K562 (cell line): ENCODE data around the gene ZBTB39. TPM values are rescaled to one million over a fixed set of nuclear protein-coding genes. Genes with fewer than 3 reads are reported as not detected.

Experiments used
- ATAC-seq: fragments of 200-7000 bp; cut with Tn5 transposase; 3 replicates; pipeline ENCODE4 v1.9.1; 2020; ENCODE audit warnings: moderate library complexity
- BruUV-seq: library from RNA; stranded (reverse); fragments of 400-500 nt; replicated peaks from 2 replicates; lab custom pipeline; 2021; lab: Mats Ljungman, UMichigan
- CTCF ChIA-PET: fragments of 300-600 bp; formaldehyde crosslinking; extraction: SDS; loops from one replicate; lab custom pipeline; 2021; ENCODE audit warnings: low intra/inter-chr PET ratio; lab: Yijun Ruan, JAX
- POLR2A ChIA-PET: fragments of 300-600, 350-650 bp; sonication (Branson Sonifier 250); formaldehyde crosslinking; extraction: SDS; loops from one replicate; lab custom pipeline; 2021; ENCODE audit warnings: antibody characterized with exemption, inconsistent platforms; lab: Yijun Ruan, JAX
- DNase-seq, 4 experiments: peaks; one replicate each; pipeline versions ENCODE4 v3.0.0 to v3.0.0-alpha.2; 2011 to 2018; ENCODE audit warnings: low spot score in 3 of 4, mixed read lengths in 3 of 4; ENCODE audit errors: extremely low read depth in 1 of 4
- FAIRE-seq: peaks from 2 replicates; lab custom pipeline; 2011; peaks lifted over from hg19 to GRCh38; lab: Jason Lieb, UNC
- H2AFZ ChIP-seq: 2 replicates; pipeline ENCODE4 v1.6.0; 2011; ENCODE audit warnings: low read depth, low read length, control low read depth, inconsistent platforms
- H3K27ac ChIP-seq: fragments of 200-600 bp; 3 replicates; pipeline ENCODE4 v1.8.0; 2011; ENCODE audit warnings: low read depth, mild to moderate bottlenecking, control low read depth, inconsistent platforms, low read length, moderate library complexity, mixed read lengths; ENCODE audit errors: extremely low read depth
- H3K27me3 ChIP-seq, 2 experiments: fragments of 300-600 bp in 1 of 2; 2 replicates in 1 of 2; 3 replicates in 1 of 2; pipeline versions ENCODE4 v1.6.0 to v1.8.0; 2011; ENCODE audit warnings: inconsistent platforms in 2 of 2, low read length in 2 of 2, mild to moderate bottlenecking in 1 of 2, mixed read lengths in 1 of 2, moderate library complexity in 1 of 2; ENCODE audit not compliant: control insufficient read depth in 2 of 2, insufficient read depth in 2 of 2
- H3K36me3 ChIP-seq: fragments of 300-600 bp; 3 replicates; pipeline ENCODE4 v1.8.0; 2011; ENCODE audit warnings: mild to moderate bottlenecking, low read length, inconsistent platforms; ENCODE audit not compliant: control insufficient read depth, insufficient read depth
- H3K4me1 ChIP-seq, 2 experiments: fragments of 200-600 bp in 1 of 2; replicated peaks in 1 of 2; 2 replicates in 1 of 2; 3 replicates in 1 of 2; pipeline versions ENCODE4 v1.5.1 to v1.8.0; 2011; ENCODE audit warnings: inconsistent platforms in 2 of 2, low read length in 2 of 2, mild to moderate bottlenecking in 1 of 2, mixed read lengths in 1 of 2, moderate library complexity in 1 of 2; ENCODE audit not compliant: control insufficient read depth in 2 of 2, insufficient read depth in 2 of 2
- H3K4me2 ChIP-seq: 2 replicates; pipeline ENCODE4 v1.6.1; 2011; ENCODE audit warnings: low read length, control low read depth, inconsistent platforms, mixed read lengths; ENCODE audit not compliant: insufficient read depth
- H3K4me3 ChIP-seq: fragments of 200-600 bp; sonication (generic), shearing (Covaris generic); 2 replicates; pipeline ENCODE4 v1.5.1; 2016; ENCODE audit warnings: control low read depth, inconsistent platforms
- H3K79me2 ChIP-seq: fragments of 200-600 bp; 3 replicates; pipeline ENCODE4 v1.8.0; 2011; ENCODE audit warnings: low read length, inconsistent platforms; ENCODE audit not compliant: control insufficient read depth, insufficient read depth
- H3K9ac ChIP-seq, 2 experiments: 2 replicates each; pipeline versions ENCODE4 v1.6.0 to v1.6.1; 2011; ENCODE audit warnings: low read depth in 2 of 2, low read length in 2 of 2, control low read depth in 1 of 2, inconsistent platforms in 1 of 2, mild to moderate bottlenecking in 1 of 2, mixed read lengths in 1 of 2; ENCODE audit not compliant: insufficient read depth in 1 of 2
- H3K9me1 ChIP-seq: one replicate; pipeline ENCODE4 v1.6.0; 2011; ENCODE audit warnings: inconsistent platforms, mild to moderate bottlenecking, low read length, moderate library complexity; ENCODE audit not compliant: control insufficient read depth, insufficient read depth
- H3K9me3 ChIP-seq: replicated peaks from 2 replicates; pipeline ENCODE4 v1.5.1; 2011; ENCODE audit warnings: low read depth, low read length, inconsistent platforms; ENCODE audit not compliant: control insufficient read depth, insufficient read depth
- H4K20me1 ChIP-seq: replicated peaks from 2 replicates; pipeline ENCODE4 v1.6.1; 2011; ENCODE audit warnings: low read length, inconsistent platforms, mixed read lengths; ENCODE audit not compliant: control insufficient read depth, insufficient read depth
- CREBBP ChIP-seq: IDR thresholded peaks from one replicate; pipeline ENCODE4 v1.6.1; 2012; ENCODE audit warnings: low read depth, mild to moderate bottlenecking, control low read depth, inconsistent platforms, low read length
- EHMT2 ChIP-seq: fragments of 450-650 bp; IDR thresholded peaks from 2 replicates; pipeline ENCODE4 v1.6.1; 2018; ENCODE audit warnings: antibody characterized with exemption
- MYC ChIP-seq, 2 experiments: fragments of 250-450 bp in 1 of 2; sonication (Bioruptor Pico) in 1 of 2; IDR thresholded peaks; 2 replicates each; pipeline versions ENCODE4 v1.5.1 to v1.6.1; 2012 to 2021; ENCODE audit warnings: low read depth in 2 of 2, borderline replicate concordance in 1 of 2, improper control_type of control experiment in 1 of 2, low read length in 1 of 2, mild to moderate bottlenecking in 1 of 2, moderate library complexity in 1 of 2
- SIN3B ChIP-seq: fragments of 450-650 bp; IDR thresholded peaks from 2 replicates; pipeline ENCODE4 v1.6.1; 2017; ENCODE audit warnings: low read depth, mild to moderate bottlenecking, moderate library complexity
- TEAD4 ChIP-seq, 2 experiments: sonication (generic) in 1 of 2; formaldehyde crosslinking in 1 of 2; IDR thresholded peaks; 2 replicates each; pipeline versions ENCODE4 v1.6.1 to v1.8.0; 2012 to 2022; ENCODE audit warnings: borderline replicate concordance in 1 of 2, inconsistent platforms in 1 of 2, low read length in 1 of 2, mild to moderate bottlenecking in 1 of 2, missing genetic modification reagents in 1 of 2
- WGBS: fragments of 100-300 bp; shearing (Covaris generic); methylation state at CpG from one replicate; pipeline ENCODE4 v1.1.6; 2016; ENCODE audit warnings: low coverage, mixed read lengths; ENCODE audit not compliant: insufficient coverage; ENCODE audit errors: missing lambda C conversion rate; 5-methylcytosine and 5-hydroxymethylcytosine counted together
- in situ Hi-C: fragments of 300-500 bp; cut with MboI; formaldehyde crosslinking; loops from 4 replicates; pipeline ENCODE4 v1.15.0; 2018; ENCODE audit warnings: inconsistent platforms, mixed read lengths
- intact Hi-C: fragments of 100-400 bp; cut with micrococcal nuclease; formaldehyde crosslinking; loops from 2 replicates; pipeline ENCODE4 v1.14.2; 2022
- polyA plus RNA-seq, 8 experiments: library from polyadenylated mRNA; depleted of rRNA in 4 of 8; stranded (reverse) in 5 of 8; unstranded in 3 of 8; fragments of >200 nt; fragmentation: Nextera tagmentation in 2 of 8; fragmentation: Illumina TruSeq in 1 of 8; extraction: Ambion mirVana in 2 of 8; extraction: Trizol in 1 of 8; gene quantifications; 2 replicates each; pipeline versions ENCODE4 v1.2.1 to v1.2.3, GENCODE V29; 2011 to 2014; ENCODE audit warnings: inconsistent platforms in 1 of 8, missing spikeins in 1 of 8
- total RNA-seq, 7 experiments: library from RNA; depleted of rRNA in 6 of 7; stranded (reverse); fragments of >200 nt in 6 of 7; fragmentation: Illumina TruSeq in 2 of 7; extraction: Trizol in 2 of 7; gene quantifications; 2 replicates each; pipeline versions ENCODE4 v1.2.1 to v1.2.3, GENCODE V29; 2011 to 2021; ENCODE audit warnings: low replicate concordance in 1 of 7
- TF ChIP-seq, protein P1 (sequence below), 2 experiments: fragments of 450-650 bp; formaldehyde crosslinking in 1 of 2; IDR thresholded peaks; 2 replicates each; pipeline versions ENCODE4 v1.4.0 to v1.6.1; 2014 to 2020; ENCODE audit warnings: mild to moderate bottlenecking in 2 of 2, borderline replicate concordance in 1 of 2, low read depth in 1 of 2
- TF ChIP-seq, protein P2 (sequence below), 2 experiments: fragments of 450-650 bp; IDR thresholded peaks; 2 replicates each; pipeline ENCODE4 v1.6.1; 2018; ENCODE audit warnings: mild to moderate bottlenecking in 2 of 2, low read depth in 1 of 2; ENCODE audit not compliant: partially characterized antibody in 2 of 2

The ZBTB39 gene
- total and polyA plus RNA-seq, 9 of the 15 experiments (the other 6 are each of a cell fraction or from before 2014, with no cell fraction given): 3.3 to 13.3 (median 8.6) TPM

DNA sequence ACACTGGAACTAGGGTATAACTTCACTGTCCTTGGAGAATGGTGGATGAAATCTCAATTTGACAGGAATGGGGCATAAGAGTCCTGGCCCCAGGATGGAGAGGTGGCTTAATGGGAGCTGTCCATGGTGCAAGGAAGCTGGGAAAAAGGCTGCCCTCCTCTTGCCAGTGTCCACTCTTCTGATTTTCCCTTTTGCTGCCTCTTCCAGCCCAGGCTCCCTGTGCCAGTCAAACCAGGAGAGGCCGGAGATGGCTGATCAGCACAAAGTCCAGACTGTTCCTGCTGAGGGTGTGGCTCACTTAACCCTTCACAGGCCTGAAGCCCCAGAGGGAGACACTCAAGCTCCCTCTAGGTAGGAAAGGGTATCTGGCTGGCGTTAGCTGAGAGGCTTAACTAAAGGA lies 43.5 kb upstream of the ZBTB39 start, which contains the start of gene MYO1A:
TSS of gene MYO1A (minus strand) at position 240 of the 400 bp plus-strand sequence. CDS start 1,806 bp downstream, outside the sequence.
- 0 out of 4 replicates have a peak within 1 kb of the TSS, but pooled peaks of 1 of the 2 experiments have one; percentile 55 for H3K9ac ChIP-seq
- H3K9me1 ChIP-seq: no peaks in the 10 kb centered on the region
- no peak within 1 kb of the TSS for H3K4me3 ChIP-seq
- BruUV-seq: no TSS peak
- intact Hi-C loops: no loop called here
- DNase-seq: peak in 2 of 4 experiments; percentile 32 to 33
- peak; percentile 65 for ATAC-seq
- H3K27me3 ChIP-seq: peaks cover 3% of the 10 kb centered on the region in 2 experiments; a peak in 1 of 5 replicates
- no peaks in the 10 kb centered on the region for H3K36me3 ChIP-seq
- WGBS: 0% methylated on average over 1 of the region's 2 CpGs
- ChIA-PET CTCF (no interaction called here), POLR2A (interaction anchor here (0.6 to 4.9 kb wide), 5 partner anchors 10 to 169 kb away, joined by 3 to 18 read pairs (median 4); no protein-coding TSS in a partner anchor)
- in situ Hi-C loops: loop anchor here (5.0 kb wide), 1 partner anchor 38 kb away; no protein-coding TSS in a partner anchor
- no peak within 1 kb of the TSS for H3K27ac ChIP-seq
- peaks cover 0 to 3% of the 10 kb centered on the region in 2 experiments; a peak in 1 of 5 replicates for H3K4me1 ChIP-seq
- FAIRE-seq: no peak
- no peaks in the 10 kb centered on the region for H4K20me1 ChIP-seq
- no peaks in the 10 kb centered on the region for H3K79me2 ChIP-seq
- no peaks in the 10 kb centered on the region for H3K9me3 ChIP-seq
- no peak within 1 kb of the TSS for H3K4me2 ChIP-seq
- no peak within 1 kb of the TSS for H2AFZ ChIP-seq
- TF ChIP-seq, protein P1, sequence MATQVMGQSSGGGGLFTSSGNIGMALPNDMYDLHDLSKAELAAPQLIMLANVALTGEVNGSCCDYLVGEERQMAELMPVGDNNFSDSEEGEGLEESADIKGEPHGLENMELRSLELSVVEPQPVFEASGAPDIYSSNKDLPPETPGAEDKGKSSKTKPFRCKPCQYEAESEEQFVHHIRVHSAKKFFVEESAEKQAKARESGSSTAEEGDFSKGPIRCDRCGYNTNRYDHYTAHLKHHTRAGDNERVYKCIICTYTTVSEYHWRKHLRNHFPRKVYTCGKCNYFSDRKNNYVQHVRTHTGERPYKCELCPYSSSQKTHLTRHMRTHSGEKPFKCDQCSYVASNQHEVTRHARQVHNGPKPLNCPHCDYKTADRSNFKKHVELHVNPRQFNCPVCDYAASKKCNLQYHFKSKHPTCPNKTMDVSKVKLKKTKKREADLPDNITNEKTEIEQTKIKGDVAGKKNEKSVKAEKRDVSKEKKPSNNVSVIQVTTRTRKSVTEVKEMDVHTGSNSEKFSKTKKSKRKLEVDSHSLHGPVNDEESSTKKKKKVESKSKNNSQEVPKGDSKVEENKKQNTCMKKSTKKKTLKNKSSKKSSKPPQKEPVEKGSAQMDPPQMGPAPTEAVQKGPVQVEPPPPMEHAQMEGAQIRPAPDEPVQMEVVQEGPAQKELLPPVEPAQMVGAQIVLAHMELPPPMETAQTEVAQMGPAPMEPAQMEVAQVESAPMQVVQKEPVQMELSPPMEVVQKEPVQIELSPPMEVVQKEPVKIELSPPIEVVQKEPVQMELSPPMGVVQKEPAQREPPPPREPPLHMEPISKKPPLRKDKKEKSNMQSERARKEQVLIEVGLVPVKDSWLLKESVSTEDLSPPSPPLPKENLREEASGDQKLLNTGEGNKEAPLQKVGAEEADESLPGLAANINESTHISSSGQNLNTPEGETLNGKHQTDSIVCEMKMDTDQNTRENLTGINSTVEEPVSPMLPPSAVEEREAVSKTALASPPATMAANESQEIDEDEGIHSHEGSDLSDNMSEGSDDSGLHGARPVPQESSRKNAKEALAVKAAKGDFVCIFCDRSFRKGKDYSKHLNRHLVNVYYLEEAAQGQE (IDR thresholded peaks at IDR 0.05; ENCODE audit: borderline replicate concordance): peak; percentile 97
- TF ChIP-seq, protein P1 (CRISPR knock-in tag; IDR thresholded peaks at IDR 0.05; ENCODE audit: low read depth): peak; percentile 90
- TF ChIP-seq EHMT2 (peak; percentile 93), CREBBP (no peak), SIN3B (no peak), TEAD4 (IDR thresholded peaks at IDR 0.05; ENCODE audit: low read length) (no peak), TEAD4 (CRISPR knock-in tag; IDR thresholded peaks at IDR 0.05; ENCODE audit: borderline replicate concordance) (no peak), MYC (IDR thresholded peaks at IDR 0.05; ENCODE audit: low read depth, low read length) (no peak), MYC (CRISPR knock-in tag; IDR thresholded peaks at IDR 0.05; ENCODE audit: borderline replicate concordance, low read depth) (no peak)
- TF ChIP-seq, protein P2, sequence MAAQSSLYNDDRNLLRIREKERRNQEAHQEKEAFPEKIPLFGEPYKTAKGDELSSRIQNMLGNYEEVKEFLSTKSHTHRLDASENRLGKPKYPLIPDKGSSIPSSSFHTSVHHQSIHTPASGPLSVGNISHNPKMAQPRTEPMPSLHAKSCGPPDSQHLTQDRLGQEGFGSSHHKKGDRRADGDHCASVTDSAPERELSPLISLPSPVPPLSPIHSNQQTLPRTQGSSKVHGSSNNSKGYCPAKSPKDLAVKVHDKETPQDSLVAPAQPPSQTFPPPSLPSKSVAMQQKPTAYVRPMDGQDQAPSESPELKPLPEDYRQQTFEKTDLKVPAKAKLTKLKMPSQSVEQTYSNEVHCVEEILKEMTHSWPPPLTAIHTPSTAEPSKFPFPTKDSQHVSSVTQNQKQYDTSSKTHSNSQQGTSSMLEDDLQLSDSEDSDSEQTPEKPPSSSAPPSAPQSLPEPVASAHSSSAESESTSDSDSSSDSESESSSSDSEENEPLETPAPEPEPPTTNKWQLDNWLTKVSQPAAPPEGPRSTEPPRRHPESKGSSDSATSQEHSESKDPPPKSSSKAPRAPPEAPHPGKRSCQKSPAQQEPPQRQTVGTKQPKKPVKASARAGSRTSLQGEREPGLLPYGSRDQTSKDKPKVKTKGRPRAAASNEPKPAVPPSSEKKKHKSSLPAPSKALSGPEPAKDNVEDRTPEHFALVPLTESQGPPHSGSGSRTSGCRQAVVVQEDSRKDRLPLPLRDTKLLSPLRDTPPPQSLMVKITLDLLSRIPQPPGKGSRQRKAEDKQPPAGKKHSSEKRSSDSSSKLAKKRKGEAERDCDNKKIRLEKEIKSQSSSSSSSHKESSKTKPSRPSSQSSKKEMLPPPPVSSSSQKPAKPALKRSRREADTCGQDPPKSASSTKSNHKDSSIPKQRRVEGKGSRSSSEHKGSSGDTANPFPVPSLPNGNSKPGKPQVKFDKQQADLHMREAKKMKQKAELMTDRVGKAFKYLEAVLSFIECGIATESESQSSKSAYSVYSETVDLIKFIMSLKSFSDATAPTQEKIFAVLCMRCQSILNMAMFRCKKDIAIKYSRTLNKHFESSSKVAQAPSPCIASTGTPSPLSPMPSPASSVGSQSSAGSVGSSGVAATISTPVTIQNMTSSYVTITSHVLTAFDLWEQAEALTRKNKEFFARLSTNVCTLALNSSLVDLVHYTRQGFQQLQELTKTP (IDR thresholded peaks at IDR 0.05; ENCODE audit: low read depth in 1 of 2, partially characterized antibody in 2 of 2): peak in 1 of 2 experiments; percentile 50
